GM12801 (cell line): ENCODE measurements around the gene PLAC8.

Experiments
- TF ChIP-seq, protein P1 (sequence below): IDR thresholded peaks from one replicate; pipeline ENCODE4 v1.5.1; 2011; ENCODE audit warnings: control low read depth; ENCODE audit not compliant: insufficient read length; ENCODE audit errors: extremely low read depth

Gene PLAC8

GRCh38 chr4:83074086-83074704 lies 40.3 kb downstream of the PLAC8 start:
- TF ChIP-seq, protein P1, sequence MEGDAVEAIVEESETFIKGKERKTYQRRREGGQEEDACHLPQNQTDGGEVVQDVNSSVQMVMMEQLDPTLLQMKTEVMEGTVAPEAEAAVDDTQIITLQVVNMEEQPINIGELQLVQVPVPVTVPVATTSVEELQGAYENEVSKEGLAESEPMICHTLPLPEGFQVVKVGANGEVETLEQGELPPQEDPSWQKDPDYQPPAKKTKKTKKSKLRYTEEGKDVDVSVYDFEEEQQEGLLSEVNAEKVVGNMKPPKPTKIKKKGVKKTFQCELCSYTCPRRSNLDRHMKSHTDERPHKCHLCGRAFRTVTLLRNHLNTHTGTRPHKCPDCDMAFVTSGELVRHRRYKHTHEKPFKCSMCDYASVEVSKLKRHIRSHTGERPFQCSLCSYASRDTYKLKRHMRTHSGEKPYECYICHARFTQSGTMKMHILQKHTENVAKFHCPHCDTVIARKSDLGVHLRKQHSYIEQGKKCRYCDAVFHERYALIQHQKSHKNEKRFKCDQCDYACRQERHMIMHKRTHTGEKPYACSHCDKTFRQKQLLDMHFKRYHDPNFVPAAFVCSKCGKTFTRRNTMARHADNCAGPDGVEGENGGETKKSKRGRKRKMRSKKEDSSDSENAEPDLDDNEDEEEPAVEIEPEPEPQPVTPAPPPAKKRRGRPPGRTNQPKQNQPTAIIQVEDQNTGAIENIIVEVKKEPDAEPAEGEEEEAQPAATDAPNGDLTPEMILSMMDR = no peak

- TF ChIP-seq, protein P1 = no peak
Measured at GRCh38 chr4:83071116-83071515, 43.4 kb downstream of the PLAC8 start.

GRCh38 chr4:83067058-83067639 lies 47.4 kb downstream of the PLAC8 start:
- TF ChIP-seq, protein P1 = no peak

GRCh38 chr4:83065266-83065665 lies 49.3 kb downstream of the PLAC8 start:
- TF ChIP-seq, protein P1 = no peak

- TF ChIP-seq, protein P1 = no peak
Measured at GRCh38 chr4:83062739-83063138, 51.8 kb downstream of the PLAC8 start.

DNA sequence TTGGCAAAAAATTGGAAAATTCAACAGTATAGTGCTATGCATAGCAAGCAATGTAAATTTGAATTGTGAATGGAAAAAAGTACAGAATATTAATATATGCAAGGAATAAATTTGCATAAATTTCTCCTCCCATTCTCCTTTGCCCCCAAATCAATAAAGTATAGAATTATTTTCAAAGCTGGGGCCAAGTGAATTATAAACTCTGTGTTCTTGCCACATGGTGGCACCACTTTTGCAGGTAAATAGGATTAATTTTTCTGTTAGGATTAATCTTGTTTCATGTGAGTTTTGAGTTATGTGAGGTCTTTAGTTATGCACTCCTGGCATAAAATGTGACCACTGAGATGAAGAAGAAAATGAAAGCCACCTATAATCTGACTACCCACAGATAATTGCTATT lies 59.6 kb downstream of the PLAC8 start:
- TF ChIP-seq, protein P1 = no peak

DNA sequence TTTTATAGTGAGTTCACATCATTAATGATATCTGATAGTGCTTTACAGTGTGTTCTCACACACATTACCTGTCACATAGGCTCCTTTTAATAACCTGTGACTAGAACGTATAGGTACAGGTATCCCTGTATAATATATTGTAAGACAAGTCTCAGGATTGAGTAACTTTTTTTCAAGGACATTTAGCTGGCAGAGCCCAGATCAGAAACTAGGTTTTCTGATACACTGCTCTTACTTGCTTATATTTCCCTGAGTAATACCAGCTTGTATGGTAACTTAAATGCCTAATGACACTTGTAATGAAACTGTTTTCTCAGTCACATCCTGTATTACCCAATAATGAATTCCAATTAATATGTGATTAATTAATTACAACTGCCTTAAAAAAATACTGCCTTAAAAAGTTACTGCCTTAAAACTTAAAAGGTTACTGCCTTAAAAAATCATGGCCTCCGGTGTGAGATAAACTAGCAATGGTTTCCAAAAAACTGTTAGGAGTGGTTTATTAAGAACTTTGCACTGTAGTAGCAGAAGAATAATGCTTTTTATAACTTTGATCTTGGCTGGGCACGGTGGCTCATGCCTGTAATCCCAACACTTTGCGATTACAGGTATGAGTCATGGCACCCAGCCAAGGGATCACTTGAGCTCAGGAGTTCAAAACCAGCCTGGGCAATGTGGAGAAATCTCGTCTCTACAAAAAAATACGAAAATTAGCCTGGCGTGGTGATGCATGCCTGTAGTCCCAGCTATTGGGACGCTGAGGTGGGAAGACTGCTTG lies 67.6 kb downstream of the PLAC8 start:
- TF ChIP-seq, protein P1 = no peak
